ENCODE results near the gene PTPRK. TPM values are rescaled to one million over a fixed set of nuclear protein-coding genes. Genes with fewer than 3 reads are reported as not detected.
"Not testable (repeated sequence)": the region's sequence is repeated elsewhere in the genome, so short reads cannot be mapped to it uniquely, and the experiment has no call there.

PTPRK gene
- total and polyA plus RNA-seq, 2 donors (not counting 1 experiment from before 2014, with no cell fraction given), result 16.2 to 18.7 TPM

GRCh38 chr6:128437685-128438084, 82.7 kb downstream of the PTPRK start:
- Histone ChIP-seq H4K20me1 (ENCODE audit: control insufficient read depth, insufficient read depth, low read length, poor library complexity, severe bottlenecking) (no peaks in the 10 kb centered on the region), H3K4me1 (ENCODE audit: control insufficient read depth in 2 of 2, insufficient read depth in 2 of 2, low read length in 2 of 2) (no peaks in the 10 kb centered on the region), H3K27ac (ENCODE audit: low read length in 2 of 2) (no peak overlapping the region), H3K4me2 (replicated peaks; ENCODE audit: low read depth, low read length, poor library complexity, severe bottlenecking) (no peak overlapping the region), H3K36me3 (replicated peaks in 1 of 2; ENCODE audit: control extremely low read depth in 1 of 2, control insufficient read depth in 1 of 2, extremely low read depth in 1 of 2, insufficient read depth in 2 of 2, low read length in 1 of 2) (no peaks in the 10 kb centered on the region), H3K79me2 (ENCODE audit: control insufficient read depth, insufficient read depth, low read length) (no peaks in the 10 kb centered on the region), H3K27me3 (replicated peaks in 1 of 4; ENCODE audit: control extremely low read depth in 1 of 4, control insufficient read depth in 3 of 4, insufficient read depth in 4 of 4, low read length in 3 of 4) (no peaks in the 10 kb centered on the region), H3K4me3 (ENCODE audit: control extremely low read depth in 1 of 5, extremely low read depth in 1 of 5, insufficient read depth in 1 of 5, low read depth in 2 of 5, low read length in 4 of 5) (no peak overlapping the region), H3K9me3 (ENCODE audit: control extremely low read depth in 1 of 3, control insufficient read depth in 2 of 3, insufficient read depth in 1 of 3, low read length in 2 of 3) (peaks cover 0 to 5% (median 0%) of the 10 kb centered on the region in 3 donors), H3K9ac (ENCODE audit: low read length) (no peak overlapping the region), H2AFZ (ENCODE audit: insufficient read depth, low read depth, low read length, poor library complexity, severe bottlenecking) (no peak overlapping the region)
- POLR2A ChIA-PET, result no interaction called here
- no peak overlapping the region for H3K27ac Mint-ChIP-seq
- intact Hi-C loops (cut with micrococcal nuclease), result no loop called here
- 95% methylated on average over 9 of the region's 10 CpGs for WGBS (ENCODE audit: insufficient coverage)
- H3K4me3 Mint-ChIP-seq, result no peak overlapping the region
- no peak for ATAC-seq (ENCODE audit: low read depth)
- no peak for TF ChIP-seq EZH2 (IDR thresholded peaks at IDR 0.05; ENCODE audit: borderline replicate concordance, insufficient read depth, low read depth, low read length, poor library complexity, severe bottlenecking)
- no peak for TF ChIP-seq CTCF (IDR thresholded peaks at IDR 0.05)
- DNase-seq, result no peak
- H3K27me3 Mint-ChIP-seq, result no peaks in the 10 kb centered on the region
- no peaks in the 10 kb centered on the region for H3K4me1 Mint-ChIP-seq
- peaks cover 2% of the 10 kb centered on the region for H3K9me3 Mint-ChIP-seq (ENCODE audit: insufficient read depth)
- CTCF ChIA-PET, result no interaction called here

GRCh38 chr6:128434752-128435151, 85.6 kb downstream of the PTPRK start:
- 60% methylated on average over 1 of the region's 1 CpG for WGBS (ENCODE audit: insufficient coverage)
- H4K20me1 ChIP-seq (ENCODE audit: control insufficient read depth, insufficient read depth, low read length, poor library complexity, severe bottlenecking); H3K27me3 Mint-ChIP-seq; H3K27ac ChIP-seq (ENCODE audit: low read length in 2 of 2); H3K4me3 Mint-ChIP-seq; H3K27ac Mint-ChIP-seq; DNase-seq; H3K4me1 Mint-ChIP-seq; H2AFZ ChIP-seq (ENCODE audit: insufficient read depth, low read depth, low read length, poor library complexity, severe bottlenecking); intact Hi-C loops (cut with micrococcal nuclease); H3K4me3 ChIP-seq (ENCODE audit: control extremely low read depth in 1 of 5, extremely low read depth in 1 of 5, insufficient read depth in 1 of 5, low read depth in 2 of 5, low read length in 4 of 5); CTCF ChIA-PET; H3K4me2 ChIP-seq (replicated peaks; ENCODE audit: low read depth, low read length, poor library complexity, severe bottlenecking); ATAC-seq (ENCODE audit: low read depth); H3K4me1 ChIP-seq (ENCODE audit: control insufficient read depth in 2 of 2, insufficient read depth in 2 of 2, low read length in 2 of 2); H3K9me3 Mint-ChIP-seq (ENCODE audit: insufficient read depth); H3K27me3 ChIP-seq (replicated peaks in 1 of 4; ENCODE audit: control extremely low read depth in 1 of 4, control insufficient read depth in 3 of 4, insufficient read depth in 4 of 4, low read length in 3 of 4); H3K9me3 ChIP-seq (ENCODE audit: control extremely low read depth in 1 of 3, control insufficient read depth in 2 of 3, insufficient read depth in 1 of 3, low read length in 2 of 3); H3K79me2 ChIP-seq (ENCODE audit: control insufficient read depth, insufficient read depth, low read length); H3K36me3 ChIP-seq (replicated peaks in 1 of 2; ENCODE audit: control extremely low read depth in 1 of 2, control insufficient read depth in 1 of 2, extremely low read depth in 1 of 2, insufficient read depth in 2 of 2, low read length in 1 of 2); H3K9ac ChIP-seq (ENCODE audit: low read length); POLR2A ChIA-PET: not testable (repeated sequence)
